HG02759 (cell line): ENCODE data around the gene TRIM8.
"Not testable (repeated sequence)": the region's sequence is repeated elsewhere in the genome, so short reads cannot be mapped to it uniquely, and the experiment has no call there.

Experiments used
- ATAC-seq: cut with Tn5 transposase; IDR thresholded peaks from one replicate; pipeline ENCODE4 v1.9.1; 2021; ENCODE audit warnings: mild to moderate bottlenecking, moderate library complexity; ENCODE audit not compliant: unreplicated experiment

Gene TRIM8

DNA sequence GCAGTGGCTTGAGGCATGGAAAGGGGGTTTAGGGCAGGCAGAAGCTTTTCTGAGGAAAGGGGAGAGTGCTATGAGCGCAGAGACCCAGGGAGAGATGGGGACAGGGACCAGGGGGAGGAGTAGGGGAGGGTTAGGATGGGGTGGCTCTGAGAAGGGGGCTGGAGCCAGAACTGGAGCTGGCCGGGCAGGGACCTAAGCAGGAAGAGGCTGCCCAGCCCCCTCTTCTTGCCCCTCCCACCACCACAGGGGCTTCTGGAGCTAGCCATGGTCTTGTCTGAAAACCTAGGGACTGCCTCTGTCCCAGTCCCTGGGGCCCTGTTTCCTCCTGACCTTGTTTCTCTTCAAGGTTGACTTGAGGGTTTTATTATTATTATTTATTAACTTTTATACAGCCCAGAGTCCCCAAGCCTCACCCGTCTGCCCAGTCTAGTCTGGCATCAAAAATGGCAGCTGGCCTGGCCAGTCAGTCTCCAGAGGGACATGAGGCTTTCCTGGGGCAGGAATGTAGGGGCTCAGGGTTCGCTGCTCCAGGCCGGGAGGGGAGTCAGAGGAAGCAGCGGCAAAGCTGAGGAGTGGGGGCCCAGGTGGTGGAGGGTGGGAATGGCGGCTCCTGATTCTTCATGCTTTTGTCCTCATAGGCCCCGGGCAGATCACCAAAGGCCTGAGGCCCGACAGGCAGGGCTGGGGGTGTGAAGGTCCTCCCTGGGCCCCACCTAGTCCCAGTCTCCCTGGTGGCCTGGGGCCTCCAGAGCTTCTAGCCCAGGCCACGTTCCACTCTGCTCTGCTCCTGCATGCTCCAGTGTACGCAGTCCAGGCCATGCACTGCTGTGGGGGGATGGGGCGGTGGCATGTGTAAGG is 5.7 kb downstream of the TRIM8 start:
- ATAC-seq, result no peak

GRCh38 chr10:102650655-102651454 is 6.6 kb downstream of the TRIM8 start:
- ATAC-seq, result no peak

DNA sequence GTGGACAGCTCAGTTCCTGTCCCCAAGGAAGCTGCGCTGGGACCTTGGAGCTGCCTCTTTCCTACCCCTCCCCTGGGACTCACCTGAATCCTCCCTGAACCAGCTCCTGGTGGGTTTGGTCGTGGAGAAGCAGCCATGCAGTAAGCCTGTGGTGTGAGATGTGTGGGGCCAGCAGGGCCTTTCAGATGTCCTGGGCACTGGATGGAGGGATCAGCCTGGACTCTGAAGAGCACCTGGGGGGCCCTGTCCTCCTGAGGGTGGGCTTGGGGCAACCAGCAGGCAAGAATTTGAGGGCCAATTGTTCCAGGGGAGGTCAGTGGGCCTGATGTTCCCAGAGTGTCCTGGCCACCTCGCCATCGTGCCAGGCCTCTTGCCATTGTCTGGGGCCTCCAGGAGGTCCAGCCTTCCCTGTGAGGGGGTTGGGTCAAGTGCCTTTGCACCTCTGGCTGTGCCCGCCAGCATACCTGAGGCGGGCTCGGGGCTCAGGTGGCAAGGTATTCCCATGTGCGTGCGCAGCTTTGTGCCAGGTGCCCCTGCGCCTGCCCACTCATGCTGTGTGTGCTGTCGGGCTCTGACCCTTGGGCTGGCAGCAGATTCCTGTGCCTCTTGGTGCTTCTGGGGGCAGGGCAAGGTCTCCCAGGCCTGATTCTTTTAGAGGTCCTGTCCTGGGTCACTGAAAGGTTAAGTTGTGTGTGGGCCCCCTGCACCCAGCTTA is 7.3 kb downstream of the TRIM8 start:
- ATAC-seq, result no peak

- peak; percentile 50 for ATAC-seq
These were observed 8.1 kb downstream of the TRIM8 start for GRCh38 chr10:102652170-102652916.

DNA sequence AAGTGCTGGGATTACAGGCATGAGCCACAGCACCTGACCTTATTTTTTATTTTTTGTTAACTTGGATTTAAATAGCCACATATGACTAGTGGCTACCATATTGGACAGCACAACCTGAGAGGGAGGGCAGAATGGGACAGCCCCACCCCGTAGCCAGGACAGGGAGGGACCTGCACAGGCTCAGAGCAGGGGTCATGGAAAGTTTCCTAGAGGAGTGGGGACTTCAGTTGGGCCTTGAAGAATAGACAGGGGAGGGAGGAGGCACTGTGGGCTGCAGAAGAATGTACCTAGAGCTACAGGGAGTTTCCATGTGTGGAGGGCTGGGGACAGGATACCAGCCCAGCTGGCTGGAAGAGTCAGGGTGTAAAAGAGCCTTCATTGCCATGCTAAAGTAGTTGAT is 8.8 kb downstream of the TRIM8 start:
- ATAC-seq, result no peak

DNA sequence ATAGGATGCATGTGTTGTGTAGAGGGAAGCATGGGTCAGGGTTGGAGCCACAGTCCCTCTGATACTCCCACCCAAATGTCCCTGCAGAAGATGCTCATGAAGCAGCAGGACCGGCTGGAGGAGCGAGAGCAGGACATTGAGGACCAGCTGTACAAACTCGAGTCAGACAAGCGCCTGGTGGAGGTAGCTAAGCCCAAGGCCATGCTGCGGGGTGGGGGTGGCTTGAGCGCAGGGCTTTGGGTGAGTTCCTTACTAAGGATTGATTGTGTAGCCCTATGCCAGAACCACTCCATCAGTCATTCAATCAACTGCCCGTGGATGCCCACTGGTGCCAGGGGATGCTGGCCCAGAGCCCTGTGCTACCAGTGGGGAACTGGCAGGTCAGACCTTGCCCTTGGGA is 10.3 kb downstream of the TRIM8 start:
- ATAC-seq, result no peak

GRCh38 chr10:102654969-102655368 is 10.7 kb downstream of the TRIM8 start:
- no peak for ATAC-seq

GRCh38 chr10:102656026-102656425 is 11.7 kb downstream of the TRIM8 start:
- no peak for ATAC-seq

- no peak for ATAC-seq
These were observed 12.6 kb downstream of the TRIM8 start for GRCh38 chr10:102656791-102657371.

- ATAC-seq, result no peak
These were observed 13.2 kb downstream of the TRIM8 start for GRCh38 chr10:102657451-102657850.

DNA sequence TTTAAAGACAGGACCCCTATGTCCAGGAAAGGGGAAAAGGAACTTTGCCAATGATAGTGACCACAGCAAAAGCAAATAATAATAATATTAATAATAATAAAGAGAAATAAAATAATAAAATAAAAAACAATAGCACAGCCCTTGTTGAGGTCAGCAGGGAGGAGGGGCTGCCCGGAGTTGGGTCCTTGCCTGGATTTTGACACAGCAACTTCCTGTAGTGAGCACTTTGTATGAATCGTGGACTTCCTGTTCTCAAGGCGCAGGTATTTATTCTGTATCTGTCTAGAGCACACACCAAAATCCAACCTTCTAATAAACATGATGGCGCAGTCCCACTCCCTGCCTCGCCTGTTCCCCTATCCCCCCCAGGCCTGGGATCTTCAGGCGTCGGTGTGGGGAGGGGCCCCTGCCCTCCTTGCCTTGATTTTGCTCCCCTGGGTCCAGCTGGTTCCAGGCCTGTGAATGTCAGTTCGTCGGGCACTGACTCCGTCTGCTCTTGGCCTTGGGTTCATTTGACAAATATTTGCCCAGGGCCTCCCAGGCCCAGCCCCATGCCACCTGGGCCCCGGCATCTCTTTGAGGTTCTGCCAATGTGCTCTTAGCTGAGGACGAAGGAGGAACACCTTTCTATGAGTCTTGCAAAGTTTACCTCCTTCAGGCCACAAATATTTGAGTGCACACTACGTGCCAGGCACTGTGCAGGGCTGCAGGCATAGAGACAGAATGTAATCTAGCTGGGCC is 13.9 kb downstream of the TRIM8 start:
- no peak for ATAC-seq

GRCh38 chr10:102658802-102659201 is 14.5 kb downstream of the TRIM8 start:
- no peak for ATAC-seq

- ATAC-seq, result peak; percentile 92
These were observed 16.8 kb downstream of the TRIM8 start for GRCh38 chr10:102660888-102661657.

DNA sequence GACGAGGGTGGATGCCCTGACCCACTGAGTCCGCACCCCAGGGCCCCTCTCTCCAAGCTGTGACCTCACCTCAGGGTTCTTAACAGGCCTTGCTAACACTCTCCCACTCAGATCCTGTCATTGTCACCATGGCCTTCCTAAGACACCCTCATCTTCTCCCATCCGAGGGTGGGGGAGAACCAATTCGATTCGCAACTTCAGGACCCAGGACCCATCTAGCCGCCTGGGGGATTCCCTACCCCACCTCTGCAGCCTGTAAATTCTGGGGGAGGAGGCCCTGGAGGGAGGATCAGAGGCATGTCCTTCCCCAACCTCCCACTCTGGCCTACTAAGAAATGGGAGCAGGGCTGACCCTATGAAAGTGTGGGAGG is 17.4 kb downstream of the TRIM8 start:
- peak; percentile 24 for ATAC-seq

GRCh38 chr10:102665904-102666509 is 21.7 kb downstream of the TRIM8 start:
- no peak for ATAC-seq

DNA sequence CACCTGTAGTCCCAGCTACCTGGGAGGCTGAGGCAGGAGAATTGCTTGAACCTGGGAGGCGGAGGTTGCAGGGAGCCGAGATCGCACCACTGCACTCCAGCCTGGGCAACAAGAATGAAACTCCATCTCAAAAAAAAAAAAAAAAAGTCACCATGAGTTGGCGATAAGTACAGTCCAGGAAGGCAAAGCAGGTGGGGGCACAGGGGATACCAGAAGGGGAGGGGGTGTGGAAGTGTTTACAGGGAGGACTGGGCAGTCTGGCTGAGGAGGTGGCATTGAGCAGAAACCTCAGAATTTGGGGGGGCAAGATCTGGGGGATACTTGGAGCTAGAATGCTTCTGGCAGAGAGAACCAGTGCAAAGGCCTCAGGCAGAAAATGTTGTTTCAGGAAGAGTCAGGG is 23.1 kb downstream of the TRIM8 start:
- ATAC-seq, result not testable (repeated sequence)

DNA sequence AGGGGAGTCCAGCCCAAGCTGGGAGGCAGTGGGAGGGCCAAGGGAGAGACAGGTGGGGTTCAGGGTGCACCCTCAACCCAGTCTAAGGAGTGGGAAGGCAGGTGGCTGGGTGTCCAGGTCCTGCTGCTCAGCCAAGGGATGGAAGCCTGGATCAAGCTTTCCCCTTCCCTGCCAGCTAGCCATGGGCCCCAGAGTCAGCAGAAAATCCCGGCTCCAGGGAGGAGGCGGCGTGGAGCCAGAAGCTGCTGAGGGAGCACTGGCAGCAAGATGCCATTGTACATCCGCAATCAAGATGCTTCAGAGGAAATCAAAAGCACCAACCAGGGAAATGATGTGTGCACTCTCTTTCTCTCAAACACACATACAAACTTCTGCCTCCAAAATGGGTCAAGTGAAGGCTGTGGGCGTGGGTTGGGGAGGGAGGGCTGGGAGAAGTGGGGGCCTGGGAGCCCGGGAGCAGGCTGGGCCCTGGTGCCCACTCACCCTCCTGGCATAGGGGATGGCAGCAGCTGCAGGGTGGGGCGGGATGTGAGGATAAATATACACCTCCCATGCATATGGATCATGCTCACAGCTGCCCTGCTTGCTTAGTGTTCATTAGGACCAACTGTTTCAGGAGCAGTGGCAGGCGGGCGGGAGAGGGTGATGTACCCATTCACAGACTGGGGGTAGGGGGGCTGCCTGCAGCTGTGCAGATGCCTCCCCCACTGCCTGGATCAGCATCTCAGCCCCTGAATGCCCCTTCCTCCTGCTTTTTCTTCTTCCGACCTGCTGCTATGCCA is 24.2 kb downstream of the TRIM8 start:
- ATAC-seq, result no peak
